Brain microvascular endothelial cell (primary cell): ENCODE measurements around the gene C3orf85.

Source experiments
- DNase-seq: peaks from one replicate; pipeline ENCODE4 v3.0.0-alpha.2; 2020
- H3K27ac ChIP-seq: fragments of 250-450 bp; sonication (Bioruptor Pico); 2 replicates; pipeline ENCODE4 v1.5.1; 2020; ENCODE audit warnings: mild to moderate bottlenecking, moderate library complexity
- H3K27me3 ChIP-seq: fragments of 250-450 bp; sonication (Bioruptor Pico); replicated peaks from 2 replicates; pipeline ENCODE4 v1.5.1; 2020; ENCODE audit warnings: mild to moderate bottlenecking
- H3K36me3 ChIP-seq: fragments of 250-450 bp; sonication (Bioruptor Pico); replicated peaks from 2 replicates; pipeline ENCODE4 v1.5.1; 2020; ENCODE audit warnings: mild to moderate bottlenecking
- H3K4me3 ChIP-seq: 2 replicates; pipeline ENCODE4 v1.5.1; 2011; ENCODE audit warnings: low read depth, mild to moderate bottlenecking, control low read depth, low read length, moderate library complexity
- in situ Hi-C: cut with HindIII; loops from 2 replicates; pipeline ENCODE4 v1.10.0; 2017; ENCODE audit warnings: low sequenced_read_pairs, low pct_ligation_motif_present
- TF ChIP-seq, protein P1 (sequence below): IDR thresholded peaks from 2 replicates; pipeline ENCODE4 v1.5.1; 2011; ENCODE audit warnings: low read depth, mild to moderate bottlenecking, moderate library complexity, low read length, control low read depth, inconsistent platforms; ENCODE audit errors: missing control alignments

Gene C3orf85

DNA sequence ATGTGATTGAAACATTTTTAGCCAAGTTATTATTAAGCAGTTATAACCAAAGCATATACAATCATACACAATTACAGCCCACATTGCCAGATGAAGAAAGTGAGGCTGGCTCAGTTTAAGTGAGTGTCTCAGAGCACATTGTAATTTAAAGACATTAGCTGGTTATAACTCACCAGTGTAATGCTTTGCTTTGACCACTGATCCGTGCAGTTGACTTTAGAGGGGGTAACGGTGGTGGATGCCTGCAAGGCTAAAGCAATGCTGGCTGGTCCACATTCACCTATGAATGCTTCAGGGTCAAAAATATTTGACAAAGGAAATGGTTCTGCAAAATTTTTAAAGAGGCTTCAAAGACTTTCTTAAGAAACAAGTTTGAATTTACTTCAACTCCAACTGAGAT lies 1.2 kb downstream of the C3orf85 start:
- Histone ChIP-seq H3K27ac (no peak overlapping the region), H3K27me3 (no peaks in the 10 kb centered on the region), H3K4me3 (no peak overlapping the region), H3K36me3 (no peaks in the 10 kb centered on the region)
- TF ChIP-seq, protein P1, sequence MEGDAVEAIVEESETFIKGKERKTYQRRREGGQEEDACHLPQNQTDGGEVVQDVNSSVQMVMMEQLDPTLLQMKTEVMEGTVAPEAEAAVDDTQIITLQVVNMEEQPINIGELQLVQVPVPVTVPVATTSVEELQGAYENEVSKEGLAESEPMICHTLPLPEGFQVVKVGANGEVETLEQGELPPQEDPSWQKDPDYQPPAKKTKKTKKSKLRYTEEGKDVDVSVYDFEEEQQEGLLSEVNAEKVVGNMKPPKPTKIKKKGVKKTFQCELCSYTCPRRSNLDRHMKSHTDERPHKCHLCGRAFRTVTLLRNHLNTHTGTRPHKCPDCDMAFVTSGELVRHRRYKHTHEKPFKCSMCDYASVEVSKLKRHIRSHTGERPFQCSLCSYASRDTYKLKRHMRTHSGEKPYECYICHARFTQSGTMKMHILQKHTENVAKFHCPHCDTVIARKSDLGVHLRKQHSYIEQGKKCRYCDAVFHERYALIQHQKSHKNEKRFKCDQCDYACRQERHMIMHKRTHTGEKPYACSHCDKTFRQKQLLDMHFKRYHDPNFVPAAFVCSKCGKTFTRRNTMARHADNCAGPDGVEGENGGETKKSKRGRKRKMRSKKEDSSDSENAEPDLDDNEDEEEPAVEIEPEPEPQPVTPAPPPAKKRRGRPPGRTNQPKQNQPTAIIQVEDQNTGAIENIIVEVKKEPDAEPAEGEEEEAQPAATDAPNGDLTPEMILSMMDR, result no peak
- no peak for DNase-seq
- in situ Hi-C loops, result no loop called here

DNA sequence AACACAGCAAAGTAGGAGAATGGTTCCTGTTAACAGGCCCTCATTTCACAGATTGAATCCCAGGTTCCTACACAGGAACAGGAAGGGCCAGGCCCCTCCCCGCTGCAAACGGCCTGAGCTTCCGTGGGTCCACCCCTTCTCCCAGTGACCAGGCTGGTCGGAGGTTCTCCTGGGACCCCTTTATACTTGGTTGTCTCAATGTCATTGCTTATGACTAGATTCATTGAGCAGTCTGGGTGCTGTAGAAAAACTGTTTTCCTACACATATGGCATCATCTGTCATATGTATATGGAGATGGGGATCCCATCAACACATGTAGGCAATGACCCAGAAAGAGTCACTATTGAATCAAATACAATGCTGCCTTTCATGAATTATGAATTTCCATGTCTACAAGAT lies 3.8 kb downstream of the C3orf85 start:
- TF ChIP-seq, protein P1, result no peak
- DNase-seq, result no peak
- H3K27ac ChIP-seq, result no peak overlapping the region
- in situ Hi-C loops, result no loop called here
- no peaks in the 10 kb centered on the region for H3K27me3 ChIP-seq
- no peak overlapping the region for H3K4me3 ChIP-seq
- H3K36me3 ChIP-seq, result no peaks in the 10 kb centered on the region

DNA sequence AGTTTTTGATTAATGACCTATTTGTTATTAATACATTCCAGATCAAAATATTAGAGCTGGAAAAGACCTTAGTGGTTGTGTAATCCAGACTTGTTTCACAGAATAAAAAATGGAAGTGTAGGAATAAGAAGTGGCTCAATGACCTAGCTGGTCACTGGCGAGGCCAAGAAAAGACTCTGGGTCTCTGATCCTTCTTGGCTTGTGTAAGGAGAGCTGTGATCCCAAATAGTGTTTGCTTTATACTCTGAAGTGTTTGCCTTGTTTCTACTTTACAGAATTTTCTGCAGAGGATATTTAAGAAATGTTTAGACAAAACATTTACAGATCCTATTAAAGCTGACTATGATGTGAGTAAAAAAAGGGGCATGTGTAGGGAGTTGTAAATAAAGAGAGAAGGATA lies 7.1 kb downstream of the C3orf85 start:
- Histone ChIP-seq H3K27me3 (no peaks in the 10 kb centered on the region), H3K36me3 (no peaks in the 10 kb centered on the region)
- TF ChIP-seq, protein P1, result no peak

GRCh38 chr3:109149078-109149477 lies 12.6 kb downstream of the C3orf85 start:
- Histone ChIP-seq H3K36me3 (no peaks in the 10 kb centered on the region), H3K27ac (no peak overlapping the region), H3K27me3 (no peaks in the 10 kb centered on the region), H3K4me3 (no peak overlapping the region)
- DNase-seq, result no peak
- in situ Hi-C loops, result no loop called here
- TF ChIP-seq, protein P1, result no peak

More for the DNA sequence above, 7.1 kb downstream of the C3orf85 start:
- in situ Hi-C loops, result no loop called here
- no peak for DNase-seq
- H3K4me3 ChIP-seq, result no peak overlapping the region
- H3K27ac ChIP-seq, result no peak overlapping the region

GRCh38 chr3:109152320-109152719 lies 15.8 kb downstream of the C3orf85 start:
- H3K4me3 ChIP-seq, result no peak overlapping the region
- TF ChIP-seq, protein P1, result no peak
- in situ Hi-C loops, result no loop called here
- H3K36me3 ChIP-seq, result no peaks in the 10 kb centered on the region
- H3K27me3 ChIP-seq, result no peaks in the 10 kb centered on the region
- no peak for DNase-seq
- no peak overlapping the region for H3K27ac ChIP-seq

DNA sequence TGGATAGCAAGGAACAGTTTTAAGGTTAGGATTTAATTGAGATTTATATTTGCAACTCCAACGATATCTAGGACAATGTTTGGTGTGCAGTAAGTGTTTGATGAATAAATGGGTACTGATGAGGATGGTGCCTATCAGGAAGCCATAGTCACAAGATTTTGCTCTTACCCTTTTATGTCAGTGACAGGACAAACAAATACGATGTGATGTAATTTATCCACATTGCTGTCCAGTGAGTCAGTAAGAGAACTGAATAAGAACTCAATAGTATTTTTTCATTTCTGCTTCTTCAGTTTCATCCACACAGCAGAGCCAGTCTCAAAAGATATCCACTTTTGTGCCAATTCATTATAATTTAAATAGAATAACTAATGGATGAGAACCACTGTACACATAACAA lies 18.5 kb downstream of the C3orf85 start:
- TF ChIP-seq, protein P1, result no peak
- DNase-seq, result no peak
- H3K4me3 ChIP-seq, result no peak overlapping the region
- no peaks in the 10 kb centered on the region for H3K36me3 ChIP-seq
- in situ Hi-C loops, result no loop called here
- no peak overlapping the region for H3K27ac ChIP-seq
- no peaks in the 10 kb centered on the region for H3K27me3 ChIP-seq
